Measurements from ENCODE around the gene ADM2.

DNA sequence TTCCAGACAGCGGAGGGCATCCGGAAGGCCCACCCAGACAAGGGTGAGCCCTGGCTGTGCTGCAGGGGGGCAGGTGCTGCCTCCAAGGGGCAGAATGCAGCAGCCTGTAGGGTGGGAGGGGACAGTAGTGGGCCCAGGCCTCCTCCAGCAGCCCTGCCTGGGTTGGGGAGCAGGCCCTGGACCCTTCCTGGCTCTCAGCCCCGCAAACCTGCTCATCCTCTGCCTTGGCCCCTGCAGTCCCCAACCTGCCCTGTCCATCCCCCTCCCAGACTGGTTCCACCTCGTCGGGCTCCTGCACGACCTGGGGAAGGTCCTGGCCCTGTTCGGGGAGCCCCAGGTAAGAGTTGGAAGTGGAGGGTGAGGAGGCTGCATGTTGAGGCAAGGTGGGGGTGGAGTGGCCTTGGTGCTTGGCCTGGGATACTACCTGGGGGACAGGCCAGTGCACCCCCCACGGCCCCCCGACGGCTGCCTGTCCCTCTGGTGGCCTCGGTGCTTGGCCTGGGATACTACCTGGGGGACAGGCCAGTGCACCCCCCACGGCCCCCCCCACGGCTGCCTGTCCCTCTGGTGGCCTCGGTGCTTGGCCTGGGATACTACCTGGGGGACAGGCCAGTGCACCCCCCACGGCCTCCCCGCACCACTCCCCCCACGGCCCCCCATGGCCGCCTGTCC, 6.8 kb downstream of the ADM2 start:
- TF ChIP-seq, protein P1, sequence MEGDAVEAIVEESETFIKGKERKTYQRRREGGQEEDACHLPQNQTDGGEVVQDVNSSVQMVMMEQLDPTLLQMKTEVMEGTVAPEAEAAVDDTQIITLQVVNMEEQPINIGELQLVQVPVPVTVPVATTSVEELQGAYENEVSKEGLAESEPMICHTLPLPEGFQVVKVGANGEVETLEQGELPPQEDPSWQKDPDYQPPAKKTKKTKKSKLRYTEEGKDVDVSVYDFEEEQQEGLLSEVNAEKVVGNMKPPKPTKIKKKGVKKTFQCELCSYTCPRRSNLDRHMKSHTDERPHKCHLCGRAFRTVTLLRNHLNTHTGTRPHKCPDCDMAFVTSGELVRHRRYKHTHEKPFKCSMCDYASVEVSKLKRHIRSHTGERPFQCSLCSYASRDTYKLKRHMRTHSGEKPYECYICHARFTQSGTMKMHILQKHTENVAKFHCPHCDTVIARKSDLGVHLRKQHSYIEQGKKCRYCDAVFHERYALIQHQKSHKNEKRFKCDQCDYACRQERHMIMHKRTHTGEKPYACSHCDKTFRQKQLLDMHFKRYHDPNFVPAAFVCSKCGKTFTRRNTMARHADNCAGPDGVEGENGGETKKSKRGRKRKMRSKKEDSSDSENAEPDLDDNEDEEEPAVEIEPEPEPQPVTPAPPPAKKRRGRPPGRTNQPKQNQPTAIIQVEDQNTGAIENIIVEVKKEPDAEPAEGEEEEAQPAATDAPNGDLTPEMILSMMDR (IDR thresholded peaks at IDR 0.05): no peak
- no peak for TF ChIP-seq POLR2A (IDR thresholded peaks at IDR 0.05)

Measured in right lobe of liver (tissue), 4 donors.